DMS114 treated with DMSO at 0.1 percent for 48 hours (cell line): ENCODE results near the gene NR1D1.
A peak's percentile ranks its signal among the peaks of the same experiment; 100 is the strongest.

Experiments used
- DNase-seq: peaks from one replicate; lab custom pipeline; 2025; ENCODE audit not compliant: unreplicated experiment; lab: John Stamatoyannopoulos, UW

NR1D1 gene

DNA sequence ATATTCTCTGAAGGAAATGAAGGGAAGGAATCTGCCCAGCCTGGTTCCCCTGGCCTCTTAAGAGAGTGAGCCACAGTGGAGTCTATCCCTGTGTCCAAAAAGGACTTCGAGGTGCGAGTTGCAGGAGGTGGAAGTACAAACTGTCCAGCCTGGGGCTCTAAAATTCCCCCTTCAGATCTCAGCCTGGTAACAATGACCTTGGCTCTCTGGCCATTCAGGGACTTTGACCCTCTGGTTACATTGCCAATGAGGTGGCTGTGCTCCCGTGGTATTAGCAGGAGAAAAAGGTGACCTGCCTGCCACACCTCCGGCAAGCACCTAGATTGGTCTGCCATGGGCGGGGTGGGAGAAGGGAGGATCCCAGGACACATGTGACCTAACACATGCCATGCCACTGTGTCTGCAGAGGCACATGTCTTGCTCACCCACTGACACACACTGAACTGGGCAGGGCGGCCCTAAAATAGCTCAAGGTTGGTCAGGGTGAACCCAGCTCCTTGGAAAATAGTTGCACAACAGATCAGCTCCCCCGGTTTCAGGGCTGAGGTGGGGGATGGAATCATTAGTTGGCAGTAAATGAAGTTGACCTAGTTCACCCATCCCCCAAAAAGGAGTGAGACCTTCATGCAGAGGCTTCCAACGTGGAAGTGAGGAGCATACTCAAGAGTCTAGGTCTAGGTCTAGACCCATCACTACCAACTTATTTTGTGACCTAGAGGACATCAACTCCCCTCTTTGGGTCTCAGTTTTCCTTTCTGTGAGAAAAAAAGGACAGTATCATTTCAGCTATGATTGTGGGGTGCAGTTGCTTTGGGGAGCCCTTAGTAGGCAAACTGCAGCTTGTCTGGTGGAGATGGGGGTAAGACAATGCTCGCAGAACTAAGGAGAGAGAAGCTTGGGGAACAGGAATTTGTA is 2.2 kb downstream of the NR1D1 start:
- DNase-seq: no peak

DNA sequence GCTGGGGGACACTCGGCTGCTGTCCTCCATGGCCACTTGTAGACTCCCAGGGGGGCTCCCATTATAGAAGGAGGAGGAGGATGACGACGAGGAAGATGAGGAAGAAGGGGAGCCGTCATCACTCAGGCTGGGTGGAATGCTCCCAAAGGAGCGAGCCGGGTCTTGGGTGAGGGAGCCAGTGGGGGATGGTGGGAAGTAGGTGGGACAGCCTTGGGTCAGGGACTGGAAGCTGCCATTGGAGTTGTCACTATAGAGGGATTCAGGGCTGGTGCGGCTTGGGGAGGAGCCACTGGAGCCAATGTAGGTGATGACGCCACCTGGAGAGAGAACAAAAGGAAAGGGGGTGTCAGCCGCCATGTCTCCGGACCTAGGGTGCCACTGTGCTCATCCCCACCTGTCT is 3.3 kb downstream of the NR1D1 start:
- no peak for DNase-seq

- no peak for DNase-seq
Measured at GRCh38 chr17:40095944-40096791, 4.2 kb downstream of the NR1D1 start.

DNA sequence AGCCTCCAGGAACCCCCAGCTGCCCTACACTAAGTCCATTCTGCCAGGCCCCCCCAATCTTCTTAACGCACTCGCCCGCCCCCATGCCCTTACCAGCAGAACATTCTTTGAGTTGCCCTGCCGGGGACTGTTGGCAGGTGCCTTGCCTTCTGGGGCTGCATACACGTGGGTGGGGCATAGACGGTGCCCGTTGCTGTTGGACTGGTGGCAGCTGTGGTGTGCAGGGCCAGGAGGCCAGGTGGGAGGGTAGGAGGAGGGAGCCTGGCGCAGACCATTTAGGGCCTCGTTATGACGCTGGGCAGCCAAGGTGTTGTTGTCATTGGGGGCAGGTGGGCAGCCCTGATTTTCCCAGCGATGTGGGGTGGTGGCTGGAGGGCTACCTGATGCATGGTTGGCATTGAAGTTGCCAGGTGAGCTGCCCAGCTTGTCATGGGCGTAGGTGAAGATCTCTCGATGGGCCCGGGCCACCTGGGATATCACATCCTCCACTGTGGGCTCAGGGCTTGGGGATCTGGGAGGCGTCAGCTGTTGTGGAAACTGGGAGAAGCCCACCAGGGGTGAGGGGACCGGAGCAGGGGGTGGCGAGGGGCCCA is 4.9 kb downstream of the NR1D1 start:
- no peak for DNase-seq

DNA sequence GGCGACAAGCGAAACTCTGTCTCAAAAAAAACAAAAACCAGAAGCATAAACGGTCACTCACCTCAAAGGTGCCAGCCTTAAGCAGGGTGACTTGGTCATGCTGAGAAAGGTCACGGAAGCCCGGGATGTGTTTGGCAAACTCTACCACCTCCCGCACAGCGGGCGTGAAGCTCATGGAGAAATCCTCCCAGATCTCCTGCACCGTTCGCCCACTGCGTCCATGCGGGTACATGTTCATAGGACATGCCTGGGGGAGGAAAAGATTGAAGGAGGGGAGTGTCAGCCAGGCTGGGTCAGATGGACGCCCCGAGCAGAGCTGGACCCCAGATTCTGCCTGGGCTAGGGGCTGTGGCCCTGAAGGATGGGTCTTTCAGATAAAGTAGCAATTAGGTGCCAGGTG is 5.5 kb downstream of the NR1D1 start:
- DNase-seq: no peak

DNA sequence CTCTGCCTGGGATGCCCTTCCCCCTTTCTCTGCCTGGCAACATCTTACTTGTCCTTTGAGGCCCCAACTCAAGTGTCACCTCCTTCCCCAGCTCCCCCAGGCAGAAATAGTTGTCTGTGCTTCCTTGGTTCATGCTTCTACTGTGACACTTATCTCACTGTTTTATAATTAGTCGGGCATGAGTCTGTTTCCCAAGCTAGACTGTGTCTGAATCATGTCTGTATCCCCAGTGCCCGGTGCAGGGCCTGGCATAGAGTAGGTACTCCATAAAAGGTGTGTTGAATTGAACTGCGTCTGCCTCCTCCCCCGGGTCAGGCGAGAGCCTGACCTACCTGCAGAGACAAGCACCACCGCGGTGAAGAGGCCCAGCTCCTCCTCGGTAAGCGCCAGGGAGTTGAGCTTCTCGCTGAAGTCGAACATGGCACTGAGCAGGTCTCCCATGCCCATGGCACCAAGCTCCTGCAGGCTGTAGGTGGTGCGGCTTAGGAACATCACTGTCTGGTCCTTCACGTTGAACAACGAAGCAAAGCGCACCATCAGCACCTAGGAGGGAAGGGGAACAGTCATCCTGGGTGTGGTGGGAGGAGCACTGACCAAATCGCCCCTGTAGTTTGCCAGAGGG is 6.7 kb downstream of the NR1D1 start:
- DNase-seq: no peak

DNA sequence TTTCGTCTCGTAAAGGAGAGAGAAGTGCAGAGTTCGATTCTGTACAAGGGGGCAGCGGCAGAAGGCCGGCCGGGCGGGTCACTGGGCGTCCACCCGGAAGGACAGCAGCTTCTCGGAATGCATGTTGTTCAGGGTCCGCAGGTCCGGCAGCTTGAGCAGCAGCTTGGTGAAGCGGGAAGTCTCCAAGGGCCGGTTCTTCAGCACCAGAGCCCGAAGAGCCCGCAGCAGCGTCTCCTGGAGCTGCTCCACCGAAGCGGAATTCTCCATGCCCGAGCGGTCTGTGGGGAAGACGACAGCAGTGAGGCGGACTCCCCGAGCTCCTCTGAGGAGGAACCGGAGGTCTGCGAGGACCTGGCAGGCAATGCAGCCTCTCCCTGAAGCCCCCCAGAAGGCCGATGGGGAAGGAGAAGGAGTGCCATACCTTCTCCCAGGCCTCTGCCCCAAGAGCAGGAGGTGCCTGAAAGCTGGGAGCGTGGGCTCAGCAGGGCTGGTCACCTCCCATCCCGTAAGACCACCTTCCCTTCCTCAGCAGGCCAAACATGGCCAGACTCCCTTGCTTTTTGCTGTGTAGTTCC is 7.3 kb downstream of the NR1D1 start:
- no peak for DNase-seq

DNA sequence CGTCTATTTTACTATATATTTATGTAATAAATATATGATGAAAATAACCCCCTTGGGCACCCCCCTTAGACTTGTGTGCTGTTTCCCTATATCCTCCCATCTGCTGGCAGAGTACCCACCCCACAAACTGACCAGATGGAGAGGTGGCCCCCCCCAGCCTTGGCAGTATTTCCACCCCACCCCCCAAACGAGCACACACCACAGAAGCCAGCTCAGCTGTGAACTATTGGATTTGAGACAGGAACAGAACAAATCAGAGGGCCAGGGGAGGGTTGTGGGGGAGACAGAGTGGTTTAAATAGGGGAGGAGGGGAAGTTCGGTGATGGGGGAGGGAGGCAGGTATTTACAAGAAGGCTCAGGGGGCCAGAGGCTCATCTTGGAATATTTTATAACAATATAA is 7.8 kb downstream of the NR1D1 start:
- no peak for DNase-seq

GRCh38 chr17:40091691-40092397 is 8.5 kb downstream of the NR1D1 start:
- no peak for DNase-seq

DNA sequence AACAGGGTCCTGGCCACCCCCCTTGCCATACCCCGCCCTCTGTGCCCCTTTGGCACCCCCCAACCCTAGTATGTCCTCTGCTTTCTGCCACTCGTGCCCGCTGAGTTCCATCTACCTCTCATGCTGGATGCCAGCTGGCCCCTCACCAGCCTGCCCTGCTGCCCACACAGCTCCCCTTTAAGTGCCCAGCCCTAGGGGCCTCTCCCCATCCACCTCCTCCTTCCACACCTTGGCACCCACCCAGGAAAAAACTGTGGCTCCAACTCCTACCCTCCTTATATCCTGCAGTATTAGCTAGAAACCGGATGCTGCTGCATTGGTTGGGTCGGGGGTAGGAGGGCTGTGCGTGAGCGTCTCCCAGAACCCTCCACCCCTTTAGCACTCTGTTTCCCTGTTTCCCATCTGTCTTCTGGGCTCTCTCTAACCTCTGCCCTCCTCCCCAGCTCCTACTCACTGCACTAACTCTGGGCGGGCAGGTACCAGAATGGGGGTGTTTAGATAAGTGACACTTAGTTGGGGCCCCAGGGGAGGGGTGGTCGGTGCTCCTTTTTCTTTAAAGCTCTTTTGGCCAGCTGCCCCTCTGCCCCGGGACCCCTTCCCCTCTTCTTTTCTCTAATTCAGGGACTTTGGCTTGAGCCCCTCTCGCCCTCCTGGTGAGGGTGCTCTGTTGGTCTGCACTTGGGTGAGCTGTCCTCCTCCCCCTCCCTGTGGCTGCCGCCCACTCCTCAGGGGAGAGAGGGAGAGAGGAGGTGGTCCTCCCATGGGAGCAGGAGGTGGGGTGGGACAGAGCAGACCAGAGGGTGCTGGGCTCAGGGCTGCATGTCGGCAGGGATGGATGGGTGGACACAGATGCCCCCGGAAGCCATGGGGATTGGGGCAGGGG is 9.9 kb downstream of the NR1D1 start:
- no peak for DNase-seq

- no peak for DNase-seq
Measured at GRCh38 chr17:40089077-40089895, 11.1 kb downstream of the NR1D1 start.

DNA sequence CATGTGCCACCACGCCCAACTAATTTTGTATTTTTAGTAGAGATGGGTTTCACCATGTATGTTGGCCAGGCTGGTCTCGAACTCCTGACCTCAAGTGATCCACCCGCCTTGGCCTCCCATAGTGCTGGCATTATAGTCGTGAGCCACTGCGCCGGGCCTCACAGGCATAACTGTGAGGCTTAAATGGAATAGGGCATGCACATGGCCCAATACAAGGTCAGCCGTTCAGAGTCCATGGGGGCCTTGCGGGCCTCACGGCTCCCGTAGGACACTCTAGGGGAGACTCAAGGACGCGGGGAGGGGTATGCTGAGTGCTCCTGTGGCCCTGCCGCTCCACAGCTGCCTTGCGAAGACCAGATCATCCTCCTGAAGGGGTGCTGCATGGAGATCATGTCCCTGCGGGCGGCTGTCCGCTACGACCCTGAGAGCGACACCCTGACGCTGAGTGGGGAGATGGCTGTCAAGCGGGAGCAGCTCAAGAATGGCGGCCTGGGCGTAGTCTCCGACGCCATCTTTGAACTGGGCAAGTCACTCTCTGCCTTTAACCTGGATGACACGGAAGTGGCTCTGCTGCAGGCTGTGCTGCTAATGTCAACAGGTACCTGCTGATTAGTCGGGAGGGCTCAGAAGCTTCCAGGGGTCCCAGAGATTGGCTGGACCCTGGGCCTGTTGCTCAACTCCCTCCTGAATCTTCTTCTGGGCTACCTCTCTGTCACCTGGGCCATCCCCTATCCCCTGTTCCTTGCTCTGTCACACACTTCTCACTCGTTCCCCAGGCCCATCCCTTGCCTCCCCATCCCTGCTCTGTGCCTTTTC is 12.3 kb downstream of the NR1D1 start:
- DNase-seq: no peak

DNA sequence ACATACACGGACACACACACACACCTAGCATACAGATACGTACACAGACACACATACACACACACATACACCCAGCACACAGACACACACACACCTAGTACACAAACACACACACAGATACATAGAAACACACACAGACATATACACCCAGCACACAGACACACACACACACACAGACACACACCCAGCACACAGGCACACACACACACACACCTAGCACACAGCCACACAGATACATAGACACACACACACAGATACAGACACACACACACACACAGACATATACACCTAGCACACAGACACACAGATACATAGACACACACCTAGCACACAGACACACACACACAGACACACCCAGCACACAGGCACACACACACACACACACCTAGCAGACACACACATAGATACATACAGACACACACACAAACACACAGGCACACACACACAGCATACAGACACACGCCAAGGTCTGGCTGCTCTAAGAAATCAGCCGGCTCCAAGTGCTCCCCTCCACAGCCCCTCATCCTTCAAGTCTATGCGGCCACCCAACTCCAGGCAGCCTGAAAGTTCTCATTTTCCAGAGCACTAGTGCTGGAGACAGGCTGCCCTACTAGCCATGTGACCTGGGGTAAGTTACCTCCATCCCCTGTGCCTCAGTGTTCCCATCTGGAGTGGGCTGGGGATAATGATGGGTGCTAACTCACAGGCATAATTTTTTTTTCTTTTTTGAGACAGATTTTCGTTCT is 13.2 kb downstream of the NR1D1 start:
- no peak for DNase-seq

GRCh38 chr17:40086150-40087044 is 14.0 kb downstream of the NR1D1 start:
- DNase-seq: peak; percentile 36

- DNase-seq: no peak
Measured at GRCh38 chr17:40084477-40084876, 15.9 kb downstream of the NR1D1 start.

DNA sequence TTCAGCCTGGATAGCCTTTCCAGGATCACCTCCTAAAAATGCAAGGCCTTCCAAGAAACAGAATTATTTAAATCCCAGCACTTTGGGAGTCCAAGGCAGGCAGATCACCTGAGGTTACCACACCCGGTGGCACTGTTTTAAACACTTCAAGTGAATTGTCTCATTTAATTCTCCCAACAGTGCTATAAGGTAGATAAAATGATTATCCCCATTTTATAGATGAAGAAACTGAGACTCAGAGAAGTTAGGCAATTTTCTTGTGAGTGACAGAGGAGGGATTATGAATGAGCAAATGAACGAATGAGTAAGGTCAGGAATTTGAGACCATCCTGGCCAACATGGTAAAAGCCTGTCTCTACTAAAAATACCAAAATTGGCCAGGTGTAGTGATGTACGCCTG is 20.8 kb downstream of the NR1D1 start:
- DNase-seq: no peak
